Measurements from ENCODE around the gene LMF2. TPM values are rescaled to one million over a fixed set of nuclear protein-coding genes. Genes with fewer than 3 reads are reported as not detected.

LMF2 gene
- total and polyA plus RNA-seq, 7 experiments from 2014 or later: 15.0 to 133 (median 114) TPM

- peaks cover 8 to 32% (median 26%) of the 10 kb centered on the region in 7 donors for H3K4me1 Mint-ChIP-seq
- Histone ChIP-seq H3K27ac (ENCODE audit: low read depth, low read length) (peak overlapping the region; percentile 87), H3K36me3 (ENCODE audit: control insufficient read depth in 2 of 3, insufficient read depth in 3 of 3, low read length in 3 of 3) (peaks cover 0 to 39% (median 11%) of the 10 kb centered on the region in 3 experiments), H3K4me1 (ENCODE audit: control insufficient read depth in 2 of 2, insufficient read depth in 2 of 2, low read length in 2 of 2) (peaks cover 14 to 16% of the 10 kb centered on the region in 2 donors), H3K4me3 (ENCODE audit: low read length) (peak overlapping the region; percentile 77), H3K27me3 (ENCODE audit: control insufficient read depth in 2 of 2, insufficient read depth in 2 of 2, low read length in 2 of 2) (no peaks in the 10 kb centered on the region), H3K9me3 (ENCODE audit: control insufficient read depth in 2 of 3, low read length in 3 of 3) (no peaks in the 10 kb centered on the region)
- H3K27ac Mint-ChIP-seq: peak overlapping the region; percentile 74 to 93 (median 85)
- peaks cover 0 to 32% (median 0%) of the 10 kb centered on the region in 5 donors for H3K36me3 Mint-ChIP-seq
- ATAC-seq: no peak
- peaks cover 0 to 6% (median 0%) of the 10 kb centered on the region in 5 donors for H3K27me3 Mint-ChIP-seq
- ChIA-PET CTCF (interaction anchor here (0.6 to 2.9 kb wide), 9 partner anchors 9 to 170 kb away, joined by 3 to 31 read pairs (median 16); partner anchors contain the start of genes LMF2 and NCAPH2), POLR2A (interaction anchor here (1.4 to 7.1 kb wide), 12 partner anchors 10 to 279 kb away, joined by 4 to 127 read pairs (median 16); partner anchors contain the start of genes CHKB, KLHDC7B, LMF2 and NCAPH2)
- peak in 1 of 9 donors; percentile 8 for DNase-seq
- intact Hi-C loops (cut with micrococcal nuclease): no loop called here
- peak overlapping the region; percentile 77 to 96 (median 89) for H3K4me3 Mint-ChIP-seq
- H3K9me3 Mint-ChIP-seq: no peaks in the 10 kb centered on the region
Measured at GRCh38 chr22:50523806-50524675, 16.5 kb upstream of the LMF2 start.

- Histone ChIP-seq H3K4me1 (ENCODE audit: control insufficient read depth in 2 of 2, insufficient read depth in 2 of 2, low read length in 2 of 2) (peaks cover 14 to 16% of the 10 kb centered on the region in 2 donors), H3K27ac (ENCODE audit: low read depth, low read length) (no peak overlapping the region), H3K27me3 (ENCODE audit: control insufficient read depth in 2 of 2, insufficient read depth in 2 of 2, low read length in 2 of 2) (no peaks in the 10 kb centered on the region), H3K36me3 (ENCODE audit: control insufficient read depth in 2 of 3, insufficient read depth in 3 of 3, low read length in 3 of 3) (peaks cover 0 to 45% (median 11%) of the 10 kb centered on the region in 3 experiments), H3K9me3 (ENCODE audit: control insufficient read depth in 2 of 3, low read length in 3 of 3) (no peaks in the 10 kb centered on the region), H3K4me3 (ENCODE audit: low read length) (no peak overlapping the region)
- peaks cover 8 to 31% (median 25%) of the 10 kb centered on the region in 7 donors for H3K4me1 Mint-ChIP-seq
- ATAC-seq: no peak
- intact Hi-C loops (cut with micrococcal nuclease): no loop called here
- peak overlapping the region in 3 of 9 donors; percentile 31 to 80 (median 42) for H3K27ac Mint-ChIP-seq
- no peak for DNase-seq
- ChIA-PET POLR2A (interaction anchor here (1.4 to 7.1 kb wide), 3 partner anchors 16 to 97 kb away, joined by 4 to 127 read pairs (median 91); partner anchors contain the start of gene SYCE3), CTCF (interaction anchor here (0.6 kb wide), 1 partner anchor 12 kb away, joined by 3 read pairs; no protein-coding TSS in a partner anchor)
- H3K36me3 Mint-ChIP-seq: peaks cover 0 to 27% (median 0%) of the 10 kb centered on the region in 5 donors
- H3K27me3 Mint-ChIP-seq: peaks cover 0 to 6% (median 0%) of the 10 kb centered on the region in 5 donors
- no peaks in the 10 kb centered on the region for H3K9me3 Mint-ChIP-seq
- peak overlapping the region in 5 of 10 donors; percentile 11 to 92 (median 25) for H3K4me3 Mint-ChIP-seq
Measured at GRCh38 chr22:50523458-50523805, 15.9 kb upstream of the LMF2 start.

- Mint-ChIP-seq H3K4me1 (peaks cover 8 to 26% (median 21%) of the 10 kb centered on the region in 7 donors), H3K27ac (peak overlapping the region in 1 of 9 donors; percentile 80), H3K27me3 (peaks cover 0 to 6% (median 0%) of the 10 kb centered on the region in 5 donors), H3K4me3 (peak overlapping the region in 6 of 10 donors; percentile 2 to 92 (median 25)), H3K36me3 (peaks cover 0 to 23% (median 0%) of the 10 kb centered on the region in 5 donors), H3K9me3 (no peaks in the 10 kb centered on the region)
- no peak overlapping the region for H3K27ac ChIP-seq (ENCODE audit: low read depth, low read length)
- H3K4me1 ChIP-seq (ENCODE audit: control insufficient read depth in 2 of 2, insufficient read depth in 2 of 2, low read length in 2 of 2): peaks cover 14 to 16% of the 10 kb centered on the region in 2 donors
- ATAC-seq: no peak
- DNase-seq: no peak
- ChIA-PET CTCF (interaction anchor here (0.5 to 0.6 kb wide), 2 partner anchors 11 to 18 kb away, joined by 3 to 4 read pairs; no protein-coding TSS in a partner anchor), POLR2A (interaction anchor here (1.2 to 1.7 kb wide), 2 partner anchors 59 to 98 kb away, joined by 4 read pairs; partner anchors contain the start of gene CHKB)
- peaks cover 0 to 51% (median 14%) of the 10 kb centered on the region in 3 experiments for H3K36me3 ChIP-seq (ENCODE audit: control insufficient read depth in 2 of 3, insufficient read depth in 3 of 3, low read length in 3 of 3)
- H3K4me3 ChIP-seq (ENCODE audit: low read length): no peak overlapping the region
- H3K27me3 ChIP-seq (ENCODE audit: control insufficient read depth in 2 of 2, insufficient read depth in 2 of 2, low read length in 2 of 2): no peaks in the 10 kb centered on the region
- intact Hi-C loops (cut with micrococcal nuclease): no loop called here
- no peaks in the 10 kb centered on the region for H3K9me3 ChIP-seq (ENCODE audit: control insufficient read depth in 2 of 3, low read length in 3 of 3)
Measured at GRCh38 chr22:50522806-50523438, 15.4 kb upstream of the LMF2 start.

GRCh38 chr22:50522208-50522805, 14.8 kb upstream of the LMF2 start:
- POLR2A ChIA-PET: interaction anchor here (0.6 to 1.7 kb wide), 3 partner anchors 15 to 99 kb away, joined by 3 to 4 read pairs (median 4); partner anchors contain the start of genes CHKB, LMF2 and NCAPH2

GRCh38 chr22:50521710-50522109, 14.2 kb upstream of the LMF2 start:
- ChIA-PET POLR2A (interaction anchor here (1.2 to 1.7 kb wide), 2 partner anchors 61 to 99 kb away, joined by 4 read pairs; partner anchors contain the start of gene CHKB), CTCF (interaction anchor here (0.8 kb wide), 1 partner anchor 16 kb away, joined by 3 read pairs; no protein-coding TSS in a partner anchor)
- Mint-ChIP-seq H3K4me1 (peaks cover 6 to 14% (median 9%) of the 10 kb centered on the region in 7 donors), H3K4me3 (no peak overlapping the region), H3K36me3 (peaks cover 0 to 11% (median 0%) of the 10 kb centered on the region in 5 donors), H3K27me3 (peaks cover 0 to 6% (median 0%) of the 10 kb centered on the region in 5 donors), H3K9me3 (no peaks in the 10 kb centered on the region), H3K27ac (peak overlapping the region in 1 of 9 donors; percentile 41)
- no peak overlapping the region for H3K27ac ChIP-seq (ENCODE audit: low read depth, low read length)
- no peaks in the 10 kb centered on the region for H3K27me3 ChIP-seq (ENCODE audit: control insufficient read depth in 2 of 2, insufficient read depth in 2 of 2, low read length in 2 of 2)
- ATAC-seq: no peak
- DNase-seq: no peak
- peaks cover 0 to 63% (median 14%) of the 10 kb centered on the region in 3 experiments for H3K36me3 ChIP-seq (ENCODE audit: control insufficient read depth in 2 of 3, insufficient read depth in 3 of 3, low read length in 3 of 3)
- no peaks in the 10 kb centered on the region for H3K9me3 ChIP-seq (ENCODE audit: control insufficient read depth in 2 of 3, low read length in 3 of 3)
- peaks cover 13% of the 10 kb centered on the region in 2 donors for H3K4me1 ChIP-seq (ENCODE audit: control insufficient read depth in 2 of 2, insufficient read depth in 2 of 2, low read length in 2 of 2)
- no peak overlapping the region for H3K4me3 ChIP-seq (ENCODE audit: low read length)
- intact Hi-C loops (cut with micrococcal nuclease): no loop called here

More at GRCh38 chr22:50522208-50522805, 14.8 kb upstream of the LMF2 start:
- Histone ChIP-seq H3K4me1 (ENCODE audit: control insufficient read depth in 2 of 2, insufficient read depth in 2 of 2, low read length in 2 of 2) (peaks cover 14 to 16% of the 10 kb centered on the region in 2 donors), H3K27ac (ENCODE audit: low read depth, low read length) (no peak overlapping the region), H3K36me3 (ENCODE audit: control insufficient read depth in 2 of 3, insufficient read depth in 3 of 3, low read length in 3 of 3) (peaks cover 0 to 57% (median 14%) of the 10 kb centered on the region in 3 experiments), H3K4me3 (ENCODE audit: low read length) (no peak overlapping the region), H3K27me3 (ENCODE audit: control insufficient read depth in 2 of 2, insufficient read depth in 2 of 2, low read length in 2 of 2) (no peaks in the 10 kb centered on the region), H3K9me3 (ENCODE audit: control insufficient read depth in 2 of 3, low read length in 3 of 3) (no peaks in the 10 kb centered on the region)
- Mint-ChIP-seq H3K4me3 (no peak overlapping the region), H3K27ac (no peak overlapping the region), H3K4me1 (peaks cover 8 to 19% (median 15%) of the 10 kb centered on the region in 7 donors), H3K9me3 (no peaks in the 10 kb centered on the region), H3K27me3 (peaks cover 0 to 6% (median 0%) of the 10 kb centered on the region in 5 donors), H3K36me3 (peaks cover 0 to 17% (median 0%) of the 10 kb centered on the region in 5 donors)
- DNase-seq: no peak
- CTCF ChIA-PET: interaction anchor here (0.5 to 0.8 kb wide), 2 partner anchors 16 to 18 kb away, joined by 3 to 4 read pairs; no protein-coding TSS in a partner anchor
- ATAC-seq: no peak
- intact Hi-C loops (cut with micrococcal nuclease): no loop called here

Data from naive thymus-derived CD4-positive, alpha-beta T cell (primary cell).